Measurements from ENCODE around the gene DPEP1. TPM values are rescaled to one million over a fixed set of nuclear protein-coding genes. Genes with fewer than 3 reads are reported as not detected.

The DPEP1 gene
- 0.79 to 1.6 TPM (median 1.4 TPM) in 5 replicates for total RNA-seq (2022; extraction: Qiagen RNA extraction)

DNA sequence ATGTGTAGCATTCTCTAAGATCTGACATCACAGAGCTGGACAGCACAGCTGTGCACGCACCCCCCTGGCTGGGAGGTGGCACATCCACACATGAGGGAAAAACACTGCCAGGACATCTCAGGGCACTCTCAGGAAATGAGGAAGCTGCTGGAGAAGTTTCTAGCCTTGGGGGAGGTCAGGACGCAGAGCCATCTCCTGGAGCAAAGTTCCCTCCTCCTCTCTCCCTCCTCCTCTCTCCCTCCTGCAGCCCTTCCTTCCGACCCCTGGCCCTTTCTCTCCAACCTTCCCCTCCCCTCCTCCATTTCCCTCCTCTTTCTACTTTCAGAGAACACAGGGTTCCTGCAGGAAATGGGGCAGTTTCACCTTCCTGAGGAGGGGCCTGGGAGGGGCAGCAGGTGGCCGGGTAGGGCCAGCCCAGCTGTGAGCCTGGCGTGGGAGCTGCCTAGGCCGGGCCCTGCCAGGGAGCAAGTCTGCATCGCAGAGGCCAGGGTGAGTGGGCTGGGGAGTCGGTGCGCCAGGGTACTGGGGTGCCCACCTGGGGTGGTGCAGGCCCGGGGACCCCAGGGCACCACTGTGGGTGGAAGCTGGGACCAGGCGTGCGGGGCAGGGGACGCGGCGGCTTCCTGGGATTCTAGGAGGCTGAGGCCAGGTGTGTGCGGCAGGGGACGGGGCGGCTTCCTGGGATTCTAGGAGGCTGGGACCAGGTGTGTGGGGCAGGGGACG lies at the start of gene DPEP1:
Gene DPEP1 (plus strand): TSS at position 412 of the 723 bp plus-strand sequence. CDS start 16,769 bp downstream, outside the sequence.

GRCh38 chr16:89575247-89576152 lies 37.9 kb upstream of the DPEP1 start, which contains the start of gene CPNE7:
Gene CPNE7 (plus strand): TSS chr16:89575758. CDS start chr16:89575898, 140 bp downstream.

DNA sequence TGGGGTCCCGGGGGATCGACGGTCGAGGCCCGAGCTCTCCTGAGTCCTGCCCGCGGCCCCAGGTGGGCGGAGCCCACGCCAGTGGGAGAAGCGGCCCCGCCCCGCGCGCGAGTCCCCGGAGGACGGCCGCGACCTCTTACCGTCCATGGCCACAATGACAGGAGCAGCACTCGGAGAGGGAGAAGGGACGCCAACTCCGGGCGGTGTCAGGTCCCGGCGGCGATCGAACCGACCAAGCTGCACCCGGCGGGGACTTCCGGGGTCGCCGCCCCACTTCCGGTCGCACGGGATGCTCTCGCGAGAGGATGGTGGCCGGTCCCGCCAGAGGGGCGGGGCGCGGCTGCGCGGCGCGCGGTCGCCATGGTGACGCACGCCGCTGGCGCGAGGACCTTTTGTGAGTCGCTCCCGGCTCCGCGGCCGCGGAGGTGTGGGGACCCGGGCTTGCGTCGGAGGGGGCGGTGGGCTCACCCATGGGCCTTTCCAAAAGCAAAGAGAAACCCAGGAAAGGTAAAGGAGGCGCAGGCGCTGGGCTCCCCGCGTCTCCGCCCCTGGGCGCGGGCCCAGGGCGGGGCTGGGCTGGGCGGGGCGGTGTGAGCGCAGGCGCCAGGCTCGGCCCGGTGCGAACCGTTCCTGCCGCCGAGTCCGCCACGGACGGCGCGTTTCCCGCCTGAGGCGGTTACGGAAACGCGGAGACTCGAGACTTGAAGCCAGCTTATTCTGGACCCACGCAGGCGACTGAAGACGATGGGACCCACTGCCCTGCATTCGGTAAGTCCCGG lies 44.2 kb downstream of the DPEP1 start, which contains the start of the genes CHMP1A and SPATA33:
Gene CHMP1A (minus strand): TSS at position 267 of the 779 bp plus-strand sequence. CDS start 120 bp downstream, at position 147.
Gene SPATA33 (plus strand): TSS at position 395 of the 779 bp plus-strand sequence. CDS start 76 bp downstream, at position 471.

GRCh38 chr16:89686520-89687091 lies 73.2 kb downstream of the DPEP1 start, which contains the start of gene CDK10:
Gene CDK10 (plus strand): TSS chr16:89686689. CDS start chr16:89686711, 22 bp downstream.

Other genes with a start within 250 kb of the DPEP1 start
- 79.9 to 138 TPM (median 130 TPM) in 5 replicates for gene ANKRD11, start 123.1 kb upstream of the DPEP1 start, total RNA-seq (2022; extraction: Qiagen RNA extraction)
- 82.1 to 121 TPM (median 111 TPM) in 5 replicates for gene SPG7, start 105.2 kb upstream of the DPEP1 start, total RNA-seq (2022; extraction: Qiagen RNA extraction)
- gene RPL13, start 53.0 kb upstream of the DPEP1 start, total RNA-seq (2022; extraction: Qiagen RNA extraction) = 3,464 to 4,166 TPM (median 4,079 TPM) in 5 replicates
- 53.4 to 85.8 TPM (median 69.6 TPM) in 5 replicates for gene CPNE7, start 37.9 kb upstream of the DPEP1 start, total RNA-seq (2022; extraction: Qiagen RNA extraction)
- 83.6 to 97.9 TPM (median 94.7 TPM) in 5 replicates for gene CHMP1A, start 44.1 kb downstream of the DPEP1 start, total RNA-seq (2022; extraction: Qiagen RNA extraction)
- gene SPATA33, start 44.2 kb downstream of the DPEP1 start, total RNA-seq (2022; extraction: Qiagen RNA extraction) = 14.0 to 17.3 TPM (median 16.6 TPM) in 5 replicates
- gene CDK10, start 73.0 kb downstream of the DPEP1 start, total RNA-seq (2022; extraction: Qiagen RNA extraction) = 22.1 to 36.2 TPM (median 33.9 TPM) in 5 replicates
- 9.5 to 11.6 TPM (median 10.2 TPM) in 5 replicates for gene SPATA2L, start 88.1 kb downstream of the DPEP1 start, total RNA-seq (2022; extraction: Qiagen RNA extraction)
- 3.6 to 5.6 TPM (median 4.5 TPM) in 5 replicates for gene VPS9D1, start 107.3 kb downstream of the DPEP1 start, total RNA-seq (2022; extraction: Qiagen RNA extraction)
- gene ZNF276, start 107.9 kb downstream of the DPEP1 start, total RNA-seq (2022; extraction: Qiagen RNA extraction) = 12.5 to 19.7 TPM (median 19.2 TPM) in 5 replicates
- 20.8 to 36.4 TPM (median 30.7 TPM) in 5 replicates for gene FANCA, start 203.0 kb downstream of the DPEP1 start, total RNA-seq (2022; extraction: Qiagen RNA extraction)
- 4.1 to 7.7 TPM (median 7.4 TPM) in 5 replicates for gene SPIRE2, start 214.8 kb downstream of the DPEP1 start, total RNA-seq (2022; extraction: Qiagen RNA extraction)